ENCODE measurements around the gene ZP1.

The ZP1 gene

DNA sequence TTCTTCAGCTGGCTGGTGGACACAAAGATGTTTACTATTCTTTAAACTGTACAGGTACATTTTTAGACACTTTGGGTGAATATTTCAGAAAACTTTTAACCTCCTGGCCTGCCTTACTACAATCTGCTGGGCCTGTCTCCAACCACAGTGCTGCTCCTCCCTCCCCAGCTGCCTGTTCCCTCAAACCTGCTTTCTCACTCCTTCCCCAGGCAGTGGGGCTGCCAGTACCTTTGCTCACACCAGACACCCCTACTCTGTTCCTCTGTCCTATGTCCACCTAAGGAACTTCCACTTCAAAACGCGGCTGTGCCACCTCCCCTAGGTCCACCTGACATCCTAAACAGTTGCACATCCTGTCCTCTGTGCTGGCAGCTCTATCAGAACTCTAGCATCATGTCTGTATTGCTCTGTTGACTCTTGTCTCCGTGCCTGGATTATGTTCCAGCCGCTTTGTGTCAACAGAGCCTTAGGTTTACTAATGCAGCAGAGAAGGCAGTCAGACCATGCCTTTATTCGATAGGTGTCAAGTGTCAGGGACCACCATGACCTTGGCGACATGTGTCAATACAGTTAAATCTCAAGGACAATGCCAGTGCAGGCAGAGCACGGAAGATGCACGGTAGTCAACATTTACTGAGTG lies 13.4 kb downstream of the ZP1 start:
- peaks cover 28% of the 10 kb centered on the region for H3K36me3 Mint-ChIP-seq (ENCODE audit: insufficient read depth)
- no peaks in the 10 kb centered on the region for H3K9me3 Mint-ChIP-seq
- H3K27ac Mint-ChIP-seq (ENCODE audit: low read depth) = no peak overlapping the region

GRCh38 chr11:60887556-60887955 lies 20.2 kb downstream of the ZP1 start:
- no peak overlapping the region for H3K4me3 Mint-ChIP-seq
- ATAC-seq (replicated peaks; ENCODE audit: extremely low read depth, poor library complexity, severe bottlenecking) (peak; percentile 54), DNase-seq (ENCODE audit: low spot score in 2 of 2) (no peak)
- H3K4me1 Mint-ChIP-seq = peaks cover 10% of the 10 kb centered on the region
- H3K36me3 Mint-ChIP-seq (ENCODE audit: insufficient read depth) = peaks cover 17% of the 10 kb centered on the region
- H3K9me3 Mint-ChIP-seq = no peaks in the 10 kb centered on the region
- no peaks in the 10 kb centered on the region for H3K27me3 Mint-ChIP-seq
- H3K27ac Mint-ChIP-seq (ENCODE audit: low read depth) = no peak overlapping the region

More for the DNA sequence above, 13.4 kb downstream of the ZP1 start:
- ATAC-seq (replicated peaks; ENCODE audit: extremely low read depth, poor library complexity, severe bottlenecking) (no peak), DNase-seq (ENCODE audit: low spot score in 2 of 2) (no peak)
- no peak overlapping the region for H3K4me3 Mint-ChIP-seq
- peaks cover 16% of the 10 kb centered on the region for H3K4me1 Mint-ChIP-seq
- no peaks in the 10 kb centered on the region for H3K27me3 Mint-ChIP-seq

DNA sequence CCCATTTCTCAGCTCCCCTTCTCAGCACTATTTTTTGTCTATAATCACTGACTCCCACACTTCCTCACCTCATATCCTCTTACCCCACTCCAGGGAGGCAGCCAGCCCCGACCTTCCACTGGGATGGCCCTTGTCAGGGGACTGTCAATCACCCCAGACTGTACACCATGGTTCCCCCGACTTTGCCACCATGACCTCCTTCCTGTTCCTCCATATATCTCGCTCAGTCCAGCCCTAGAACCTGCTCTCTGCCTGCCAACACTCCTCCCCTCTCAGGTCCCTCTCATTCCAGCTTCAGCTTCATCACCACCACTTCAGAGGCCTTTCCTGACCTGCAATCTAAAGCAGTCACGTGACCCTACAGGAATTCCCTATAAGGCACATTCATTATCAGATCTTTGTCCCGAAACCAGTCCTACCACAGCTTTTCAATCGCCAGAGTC lies 22.5 kb downstream of the ZP1 start:
- peaks cover 20% of the 10 kb centered on the region for H3K36me3 Mint-ChIP-seq (ENCODE audit: insufficient read depth)
- no peaks in the 10 kb centered on the region for H3K9me3 Mint-ChIP-seq
- H3K4me3 Mint-ChIP-seq = no peak overlapping the region
- ATAC-seq (replicated peaks; ENCODE audit: extremely low read depth, poor library complexity, severe bottlenecking) = no peak
- no peaks in the 10 kb centered on the region for H3K27me3 Mint-ChIP-seq
- no peaks in the 10 kb centered on the region for H3K4me1 Mint-ChIP-seq
- peak overlapping the region; percentile 80 for H3K27ac Mint-ChIP-seq (ENCODE audit: low read depth)
- DNase-seq (ENCODE audit: low spot score in 2 of 2) = no peak

DNA sequence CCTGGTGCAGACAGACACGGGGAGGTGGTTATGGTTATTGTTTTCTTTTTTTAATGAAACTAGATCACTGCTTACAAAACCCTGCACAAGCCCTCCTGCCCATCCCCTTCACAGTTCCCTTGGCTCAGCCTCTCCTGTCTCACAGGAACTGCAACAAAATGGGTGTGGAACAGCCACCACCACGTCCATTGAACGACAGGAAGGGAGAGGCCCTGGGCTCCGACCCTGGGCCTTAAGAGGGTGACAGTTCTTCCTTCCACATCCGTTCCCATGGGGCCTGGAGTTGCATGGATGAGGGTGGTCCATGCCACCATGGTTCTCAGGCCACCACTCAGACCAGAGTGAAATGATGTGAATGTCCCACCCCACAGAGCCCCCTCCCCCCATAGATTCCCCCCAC lies 23.4 kb downstream of the ZP1 start:
- DNase-seq (ENCODE audit: low spot score in 2 of 2) (no peak), ATAC-seq (replicated peaks; ENCODE audit: extremely low read depth, poor library complexity, severe bottlenecking) (no peak)
- no peaks in the 10 kb centered on the region for H3K9me3 Mint-ChIP-seq
- H3K27me3 Mint-ChIP-seq = no peaks in the 10 kb centered on the region
- H3K27ac Mint-ChIP-seq (ENCODE audit: low read depth) = no peak overlapping the region
- H3K4me3 Mint-ChIP-seq = no peak overlapping the region
- peaks cover 29% of the 10 kb centered on the region for H3K36me3 Mint-ChIP-seq (ENCODE audit: insufficient read depth)
- no peaks in the 10 kb centered on the region for H3K4me1 Mint-ChIP-seq

DNA sequence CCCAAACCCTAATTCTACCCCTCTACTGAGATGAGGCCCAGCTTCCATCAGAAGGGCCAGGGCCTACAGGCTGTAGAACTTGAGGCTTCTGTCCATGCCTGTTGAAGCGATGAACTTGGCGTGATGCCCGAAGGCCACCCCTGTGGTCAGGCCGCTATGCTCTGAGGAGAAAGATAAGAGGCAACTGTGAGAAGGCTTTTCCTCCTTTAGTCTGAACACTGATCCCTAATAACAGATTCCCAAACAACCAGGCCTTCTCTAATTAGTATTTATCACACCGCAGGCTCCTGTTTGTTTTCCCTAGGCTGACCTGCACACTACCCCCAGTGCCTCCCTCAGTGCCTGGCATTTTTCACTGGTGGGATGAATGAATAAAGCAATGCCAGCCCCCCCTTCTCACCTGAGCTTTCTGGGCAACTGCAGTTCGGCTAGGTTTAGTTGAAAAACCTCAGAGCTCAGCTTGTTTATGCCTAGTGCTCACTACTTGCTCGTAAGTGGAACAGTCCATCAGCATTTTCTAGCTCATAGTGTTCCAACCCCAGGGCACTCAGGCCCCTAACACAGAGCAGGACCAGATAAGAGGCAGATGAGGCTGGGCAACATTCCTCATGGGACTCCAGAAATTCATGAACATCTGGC lies 23.9 kb downstream of the ZP1 start:
- Mint-ChIP-seq H3K4me1 (no peaks in the 10 kb centered on the region), H3K27me3 (no peaks in the 10 kb centered on the region), H3K36me3 (ENCODE audit: insufficient read depth) (peaks cover 32% of the 10 kb centered on the region), H3K4me3 (no peak overlapping the region), H3K9me3 (no peaks in the 10 kb centered on the region), H3K27ac (ENCODE audit: low read depth) (no peak overlapping the region)
- ATAC-seq (replicated peaks; ENCODE audit: extremely low read depth, poor library complexity, severe bottlenecking) (no peak), DNase-seq (ENCODE audit: low spot score in 2 of 2) (no peak)

DNA sequence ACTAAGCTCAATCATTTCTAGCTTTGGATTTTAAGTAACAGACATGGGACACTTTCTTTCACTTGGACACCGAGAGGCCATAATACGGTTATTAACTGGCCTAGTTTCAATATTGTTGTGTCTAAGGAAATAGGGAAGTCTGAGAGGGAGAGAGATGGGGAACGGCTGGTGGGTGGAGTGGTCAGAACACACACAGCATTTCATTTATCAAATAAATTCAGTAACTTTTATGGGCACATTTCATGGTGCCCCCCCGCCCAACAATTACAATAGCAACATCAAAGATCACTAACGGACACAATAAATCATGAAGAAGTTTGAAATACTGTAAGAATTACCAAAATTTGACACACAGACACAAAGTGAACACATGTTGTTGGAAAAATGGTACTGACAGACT lies 28.3 kb downstream of the ZP1 start:
- no peak for DNase-seq (ENCODE audit: low spot score in 2 of 2)
- ATAC-seq (replicated peaks; ENCODE audit: extremely low read depth, poor library complexity, severe bottlenecking) = no peak
- H3K36me3 Mint-ChIP-seq (ENCODE audit: insufficient read depth) = peaks cover 58% of the 10 kb centered on the region
- no peak overlapping the region for H3K27ac Mint-ChIP-seq (ENCODE audit: low read depth)
- no peak overlapping the region for H3K4me3 Mint-ChIP-seq
- no peaks in the 10 kb centered on the region for H3K9me3 Mint-ChIP-seq
- no peaks in the 10 kb centered on the region for H3K4me1 Mint-ChIP-seq
- no peaks in the 10 kb centered on the region for H3K27me3 Mint-ChIP-seq

DNA sequence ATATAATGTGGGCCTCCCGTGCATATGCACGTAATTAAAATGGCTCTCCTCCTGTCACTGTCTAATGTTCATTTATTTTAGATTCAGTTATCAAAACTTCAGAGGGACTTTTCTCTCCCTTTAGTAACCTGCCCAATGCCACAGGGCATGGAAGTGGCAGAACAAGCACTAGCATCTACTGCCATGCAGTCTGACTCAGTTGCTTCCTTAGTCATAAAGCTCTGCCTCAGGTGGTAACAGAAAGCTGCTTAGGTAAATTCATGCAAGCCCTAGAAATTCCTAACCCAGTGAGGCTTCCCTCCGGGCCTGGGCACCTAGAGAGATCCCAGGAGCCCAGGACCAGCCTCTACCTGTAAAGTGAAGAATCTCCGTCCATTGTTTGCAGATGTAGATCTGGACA lies 30.2 kb downstream of the ZP1 start:
- H3K36me3 Mint-ChIP-seq (ENCODE audit: insufficient read depth) = peaks cover 66% of the 10 kb centered on the region
- H3K4me1 Mint-ChIP-seq = no peaks in the 10 kb centered on the region
- H3K27ac Mint-ChIP-seq (ENCODE audit: low read depth) = no peak overlapping the region
- H3K4me3 Mint-ChIP-seq = no peak overlapping the region
- ATAC-seq (replicated peaks; ENCODE audit: extremely low read depth, poor library complexity, severe bottlenecking) (no peak), DNase-seq (ENCODE audit: low spot score in 2 of 2) (no peak)
- no peaks in the 10 kb centered on the region for H3K27me3 Mint-ChIP-seq
- no peaks in the 10 kb centered on the region for H3K9me3 Mint-ChIP-seq

DNA sequence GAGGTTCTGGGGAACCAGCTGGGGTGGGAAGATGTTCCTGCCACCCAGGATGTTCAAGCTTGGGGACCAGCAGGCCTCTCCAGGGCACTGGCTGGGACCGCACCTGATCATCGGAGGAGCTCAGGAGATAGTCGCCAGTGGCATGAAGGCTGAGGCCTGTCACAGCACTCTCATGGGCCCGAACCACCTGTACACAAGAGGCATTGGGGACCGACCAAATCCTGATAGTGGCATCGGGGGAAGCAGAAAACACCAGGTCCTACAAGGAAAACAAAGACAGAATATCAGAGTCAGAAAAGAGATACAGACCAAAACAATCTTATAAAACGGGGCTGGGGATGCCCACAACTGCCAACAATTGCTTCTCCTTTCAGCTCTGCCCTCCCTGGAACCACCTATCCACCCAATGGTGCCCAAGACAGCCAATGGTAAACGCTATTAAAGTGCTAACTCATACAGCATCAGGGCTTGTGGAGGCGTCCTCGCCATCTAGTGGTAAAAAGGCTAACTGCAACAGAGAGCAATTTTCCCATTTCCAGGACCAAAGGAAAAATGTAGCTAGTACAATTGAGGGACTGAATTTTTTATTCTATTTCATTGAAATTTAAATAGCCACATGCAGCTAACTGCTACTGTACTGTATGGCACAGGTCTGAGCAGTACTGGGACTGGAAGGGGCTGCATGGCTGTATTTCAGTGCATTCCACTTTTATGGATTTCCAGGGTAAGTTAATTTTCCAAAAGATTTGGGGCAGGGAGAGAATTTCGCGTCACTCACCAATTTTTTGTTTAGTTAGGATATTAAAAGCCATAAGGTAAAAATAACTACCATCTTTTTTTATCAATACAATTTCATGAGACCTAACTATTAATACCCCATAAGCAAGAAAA lies 31.9 kb downstream of the ZP1 start:
- DNase-seq (ENCODE audit: low spot score in 2 of 2) (no peak), ATAC-seq (replicated peaks; ENCODE audit: extremely low read depth, poor library complexity, severe bottlenecking) (peak; percentile 71)
- H3K27me3 Mint-ChIP-seq = no peaks in the 10 kb centered on the region
- no peaks in the 10 kb centered on the region for H3K9me3 Mint-ChIP-seq
- H3K4me1 Mint-ChIP-seq = peaks cover 11% of the 10 kb centered on the region
- no peak overlapping the region for H3K4me3 Mint-ChIP-seq
- peaks cover 66% of the 10 kb centered on the region for H3K36me3 Mint-ChIP-seq (ENCODE audit: insufficient read depth)
- H3K27ac Mint-ChIP-seq (ENCODE audit: low read depth) = no peak overlapping the region

GRCh38 chr11:60899977-60900376 lies 32.6 kb downstream of the ZP1 start:
- ATAC-seq (replicated peaks; ENCODE audit: extremely low read depth, poor library complexity, severe bottlenecking) (no peak), DNase-seq (ENCODE audit: low spot score in 2 of 2) (no peak)
- Mint-ChIP-seq H3K4me3 (no peak overlapping the region), H3K4me1 (peaks cover 15% of the 10 kb centered on the region), H3K9me3 (no peaks in the 10 kb centered on the region), H3K27ac (ENCODE audit: low read depth) (no peak overlapping the region), H3K36me3 (ENCODE audit: insufficient read depth) (peaks cover 62% of the 10 kb centered on the region), H3K27me3 (no peaks in the 10 kb centered on the region)

DNA sequence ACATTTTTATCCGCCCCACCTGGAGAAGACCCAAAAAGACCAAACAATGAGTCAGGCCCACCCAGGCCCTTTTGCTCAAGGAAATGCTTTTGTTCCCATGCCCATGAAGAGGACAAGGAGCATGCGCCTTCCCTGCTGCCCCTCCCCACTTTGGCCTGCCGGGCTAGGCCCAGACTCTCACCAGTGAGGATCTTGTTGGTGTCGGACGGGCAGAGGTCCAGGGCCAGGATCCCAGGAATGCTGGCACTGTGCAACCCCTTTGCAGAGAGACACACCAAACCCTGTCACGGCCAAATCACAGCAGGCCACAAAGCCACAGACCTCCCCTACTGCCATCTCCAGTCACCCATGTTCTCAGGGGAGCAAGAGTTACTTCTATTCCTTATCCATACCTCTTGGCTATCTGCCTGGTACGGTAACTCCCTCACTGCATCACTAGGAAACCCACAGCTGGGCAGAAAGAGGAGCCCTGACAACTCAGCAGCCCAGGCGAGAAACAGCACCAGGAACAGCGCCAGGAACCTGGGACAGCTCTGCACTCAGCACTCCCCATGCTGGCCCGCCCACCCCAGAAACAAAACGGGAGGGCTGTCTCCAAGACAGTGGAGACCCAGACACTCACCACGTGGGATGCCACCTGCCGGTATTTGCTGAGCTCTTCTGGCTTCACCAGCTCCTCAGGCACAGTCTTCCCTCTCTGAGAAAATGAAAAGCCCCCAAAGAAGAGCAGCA lies 33.5 kb downstream of the ZP1 start:
- H3K4me3 Mint-ChIP-seq = no peak overlapping the region
- H3K27me3 Mint-ChIP-seq = no peaks in the 10 kb centered on the region
- H3K36me3 Mint-ChIP-seq (ENCODE audit: insufficient read depth) = peaks cover 54% of the 10 kb centered on the region
- no peak overlapping the region for H3K27ac Mint-ChIP-seq (ENCODE audit: low read depth)
- DNase-seq (ENCODE audit: low spot score in 2 of 2) = no peak
- no peaks in the 10 kb centered on the region for H3K9me3 Mint-ChIP-seq
- peaks cover 23% of the 10 kb centered on the region for H3K4me1 Mint-ChIP-seq
- ATAC-seq (replicated peaks; ENCODE audit: extremely low read depth, poor library complexity, severe bottlenecking) = no peak

GRCh38 chr11:60902625-60903024 lies 35.3 kb downstream of the ZP1 start:
- peaks cover 35% of the 10 kb centered on the region for H3K4me1 Mint-ChIP-seq
- H3K4me3 Mint-ChIP-seq = no peak overlapping the region
- H3K36me3 Mint-ChIP-seq (ENCODE audit: insufficient read depth) = peaks cover 47% of the 10 kb centered on the region
- ATAC-seq (replicated peaks; ENCODE audit: extremely low read depth, poor library complexity, severe bottlenecking) (no peak), DNase-seq (ENCODE audit: low spot score in 2 of 2) (no peak)
- H3K9me3 Mint-ChIP-seq = no peaks in the 10 kb centered on the region
- peak overlapping the region; percentile 30 for H3K27ac Mint-ChIP-seq (ENCODE audit: low read depth)
- no peaks in the 10 kb centered on the region for H3K27me3 Mint-ChIP-seq

DNA sequence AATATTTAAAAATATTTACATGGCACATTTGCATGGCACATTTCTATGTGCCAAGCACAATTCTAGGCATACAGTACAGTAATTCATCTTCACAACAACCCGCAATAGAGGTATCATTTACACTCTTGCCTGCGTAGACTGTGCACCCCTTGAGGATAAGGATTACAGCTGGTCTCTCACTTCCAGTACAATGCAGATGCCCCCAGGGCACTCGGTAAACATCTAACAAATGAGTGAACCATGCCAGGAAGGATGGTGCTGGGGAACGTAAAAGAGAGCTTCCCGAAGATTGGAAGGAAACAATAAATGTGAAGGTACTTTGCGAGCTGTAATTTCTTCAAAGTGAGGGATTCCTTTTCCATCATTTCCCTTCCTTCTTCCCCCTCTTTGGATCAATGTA lies 37.7 kb downstream of the ZP1 start:
- ATAC-seq (replicated peaks; ENCODE audit: extremely low read depth, poor library complexity, severe bottlenecking) (no peak), DNase-seq (ENCODE audit: low spot score in 2 of 2) (no peak)
- Mint-ChIP-seq H3K36me3 (ENCODE audit: insufficient read depth) (peaks cover 29% of the 10 kb centered on the region), H3K27me3 (no peaks in the 10 kb centered on the region), H3K27ac (ENCODE audit: low read depth) (peak overlapping the region; percentile 91), H3K9me3 (no peaks in the 10 kb centered on the region), H3K4me3 (peak overlapping the region; percentile 92), H3K4me1 (peaks cover 38% of the 10 kb centered on the region)
